HepG2 (cell line): ENCODE results near the gene DLG2. TPM values are rescaled to one million over a fixed set of nuclear protein-coding genes. Genes with fewer than 3 reads are reported as not detected.

Source experiments
- ATAC-seq: fragments of 200-7000 bp; cut with Tn5 transposase; 3 replicates; pipeline ENCODE4 v1.9.1; 2020; ENCODE audit warnings: mild to moderate bottlenecking, moderate library complexity
- BruUV-seq: library from RNA; stranded (reverse); fragments of 400-500 nt; replicated peaks from 2 replicates; lab custom pipeline; 2021; lab: Mats Ljungman, UMichigan
- CTCF ChIA-PET: fragments of 300-600 bp; formaldehyde crosslinking; extraction: SDS; loops from one replicate; lab custom pipeline; 2021; ENCODE audit warnings: low total read pairs, inconsistent platforms, low intra/inter-chr PET ratio; lab: Yijun Ruan, JAX
- POLR2A ChIA-PET: fragments of 350-600 bp; sonication (Branson Sonifier 250); formaldehyde crosslinking; loops from one replicate; lab custom pipeline; 2020; ENCODE audit warnings: antibody characterized with exemption, inconsistent platforms; lab: Yijun Ruan, JAX
- DNase-seq: peaks from one replicate; pipeline ENCODE4 v3.0.0-alpha.2; 2015; ENCODE audit warnings: low spot score
- FAIRE-seq: peaks from 3 replicates; lab custom pipeline; 2011; peaks lifted over from hg19 to GRCh38; lab: Jason Lieb, UNC
- H2AFZ ChIP-seq: one replicate; pipeline ENCODE4 v1.6.1; 2011; ENCODE audit warnings: low read length, inconsistent platforms
- H3K27ac ChIP-seq: fragments of 300-600 bp; 3 replicates; pipeline ENCODE4 v1.8.0; 2011; ENCODE audit warnings: mixed run types, mild to moderate bottlenecking, mixed read lengths, low read length, inconsistent platforms; ENCODE audit not compliant: insufficient read depth; ENCODE audit errors: extremely low read length
- H3K27me3 ChIP-seq, 2 experiments: fragments of 200-600 bp in 1 of 2; 2 replicates in 1 of 2; 3 replicates in 1 of 2; pipeline versions ENCODE4 v1.6.0 to v1.8.0; 2011; ENCODE audit warnings: low read length in 2 of 2, mild to moderate bottlenecking in 2 of 2, moderate library complexity in 2 of 2, inconsistent platforms in 1 of 2; ENCODE audit not compliant: insufficient read depth in 2 of 2, control insufficient read depth in 1 of 2
- H3K36me3 ChIP-seq, 2 experiments: fragments of 200-600 bp in 1 of 2; replicated peaks in 1 of 2; 2 replicates in 1 of 2; 3 replicates in 1 of 2; pipeline versions ENCODE4 v1.5.1 to v1.8.0; 2011; ENCODE audit warnings: low read length in 2 of 2, inconsistent platforms in 1 of 2; ENCODE audit not compliant: insufficient read depth in 2 of 2, control insufficient read depth in 1 of 2
- H3K4me1 ChIP-seq: 2 replicates; pipeline ENCODE4 v1.5.1; 2012; ENCODE audit warnings: low read length, inconsistent platforms; ENCODE audit not compliant: insufficient read depth
- H3K4me2 ChIP-seq: 2 replicates; pipeline ENCODE4 v1.6.0; 2011; ENCODE audit warnings: low read depth, low read length, inconsistent platforms
- H3K4me3 ChIP-seq, 3 experiments: fragments of 200-600 bp in 1 of 3; sonication (generic), shearing (Covaris generic) in 1 of 3; replicated peaks in 1 of 3; 2 replicates each; pipeline ENCODE4 v1.5.1; 2011 to 2016; ENCODE audit warnings: low read length in 3 of 3, inconsistent platforms in 2 of 3, low read depth in 2 of 3, mild to moderate bottlenecking in 2 of 3, control low read depth in 1 of 3, mixed read lengths in 1 of 3; ENCODE audit not compliant: insufficient read depth in 1 of 3
- H3K79me2 ChIP-seq: one replicate; pipeline ENCODE4 v1.6.1; 2011; ENCODE audit warnings: low read length, inconsistent platforms; ENCODE audit not compliant: insufficient read depth
- H3K9ac ChIP-seq: 2 replicates; pipeline ENCODE4 v1.6.0; 2011; ENCODE audit warnings: mild to moderate bottlenecking, low read depth, low read length, inconsistent platforms; ENCODE audit not compliant: insufficient read depth
- H3K9me3 ChIP-seq: 2 replicates; pipeline ENCODE4 v1.5.1; 2012; ENCODE audit warnings: mild to moderate bottlenecking, low read length
- H4K20me1 ChIP-seq: 2 replicates; pipeline ENCODE4 v1.6.0; 2011; ENCODE audit warnings: inconsistent platforms, mild to moderate bottlenecking, low read length, moderate library complexity; ENCODE audit not compliant: insufficient read depth
- CC2D1A ChIP-seq: sonication (generic); formaldehyde crosslinking; IDR thresholded peaks from 2 replicates; pipeline ENCODE4 v1.8.1; 2023; ENCODE audit warnings: mild to moderate bottlenecking, missing genetic modification reagents
- DPF2 ChIP-seq: sonication (generic); formaldehyde crosslinking; IDR thresholded peaks from 2 replicates; pipeline ENCODE4 v1.4.0; 2020; ENCODE audit warnings: mild to moderate bottlenecking, low read depth, missing genetic modification reagents, borderline replicate concordance
- EP300 ChIP-seq, 3 experiments: sonication (generic) in 1 of 3; formaldehyde crosslinking in 1 of 3; IDR thresholded peaks; 2 replicates each; pipeline versions ENCODE4 v1.5.1 to v1.6.1; 2011 to 2020; ENCODE audit warnings: low read depth in 2 of 3, low read length in 2 of 3, borderline replicate concordance in 1 of 3, improper control_type of control experiment in 1 of 3, mild to moderate bottlenecking in 1 of 3, missing genetic modification reagents in 1 of 3, moderate library complexity in 1 of 3
- ETV5 ChIP-seq: IDR thresholded peaks from 2 replicates; pipeline ENCODE4 v1.6.1; 2018; ENCODE audit warnings: missing biosample characterization, missing genetic modification reagents, inconsistent platforms, borderline replicate concordance
- KDM1A ChIP-seq: IDR thresholded peaks from 2 replicates; pipeline ENCODE4 v1.6.1; 2016; ENCODE audit warnings: missing compliant biosample characterization
- MIER2 ChIP-seq: IDR thresholded peaks from 2 replicates; pipeline ENCODE4 v1.6.1; 2016; ENCODE audit warnings: missing biosample characterization, missing genetic modification reagents
- PRDM15 ChIP-seq: sonication (generic); formaldehyde crosslinking; IDR thresholded peaks from 2 replicates; pipeline ENCODE4 v1.4.0; 2020; ENCODE audit warnings: missing genetic modification reagents
- RFX3 ChIP-seq: IDR thresholded peaks from 2 replicates; pipeline ENCODE4 v1.6.1; 2016; ENCODE audit warnings: missing biosample characterization, missing genetic modification reagents
- SRSF4 ChIP-seq: fragments of 200-400 bp; formaldehyde crosslinking; IDR thresholded peaks from one replicate; pipeline ENCODE4 v1.6.1; 2018; ENCODE audit warnings: mild to moderate bottlenecking, low read depth, low read length, moderate library complexity; ENCODE audit not compliant: poor library complexity, severe bottlenecking
- ZBTB25 ChIP-seq: IDR thresholded peaks from 2 replicates; pipeline ENCODE4 v1.6.1; 2018; ENCODE audit warnings: missing genetic modification reagents
- ZBTB33 ChIP-seq: sonication (generic); formaldehyde crosslinking; IDR thresholded peaks from 2 replicates; pipeline ENCODE4 v1.4.0; 2020; ENCODE audit warnings: missing genetic modification reagents
- ZNF160 ChIP-seq: sonication (generic); formaldehyde crosslinking; IDR thresholded peaks from 2 replicates; pipeline ENCODE4 v1.8.0; 2022; ENCODE audit warnings: mild to moderate bottlenecking, inconsistent platforms, missing genetic modification reagents
- ZNF766 ChIP-seq: sonication (generic); formaldehyde crosslinking; IDR thresholded peaks from 2 replicates; pipeline ENCODE4 v1.5.0; 2020; ENCODE audit warnings: missing genetic modification reagents, borderline replicate concordance
- ZSCAN29 ChIP-seq: sonication (generic); formaldehyde crosslinking; conservative IDR thresholded peaks from 2 replicates; pipeline ENCODE4 v1.4.0; 2020; ENCODE audit warnings: mild to moderate bottlenecking, missing genetic modification reagents
- WGBS: methylation state at CpG from one replicate; pipeline ENCODE4 v1.1.6; 2017; ENCODE audit warnings: low lambda C conversion rate; 5-methylcytosine and 5-hydroxymethylcytosine counted together
- in situ Hi-C: cut with HindIII; loops from 2 replicates; pipeline ENCODE4 v1.10.0; 2017; ENCODE audit warnings: low pct_unique_long_range_greater_than_20kb; ENCODE audit not compliant: extremely low pct_ligation_motif_present
- intact Hi-C: fragments of 100-400 bp; cut with micrococcal nuclease; formaldehyde crosslinking; loops from one replicate; pipeline ENCODE4 v1.10.0; 2022; ENCODE audit not compliant: unreplicated experiment
- polyA plus RNA-seq, 8 experiments: library from polyadenylated mRNA; depleted of rRNA in 3 of 8; stranded (reverse) in 7 of 8; unstranded in 1 of 8; fragments of >200 nt; fragmentation: Illumina TruSeq in 4 of 8; extraction: Trizol in 4 of 8; gene quantifications; 2 replicates each; pipeline versions ENCODE4 v1.2.1 to v1.2.3, GENCODE V29; 2011 to 2016; ENCODE audit warnings: low read depth in 4 of 8, missing spikeins in 1 of 8, mixed read lengths in 1 of 8; ENCODE audit not compliant: insufficient read depth in 1 of 8
- total RNA-seq, 5 experiments: library from RNA; depleted of rRNA; stranded (reverse); fragments of >200 nt; fragmentation: Illumina TruSeq; extraction: Trizol; gene quantifications; 2 replicates each; pipeline ENCODE4 v1.2.3, GENCODE V29; 2016; ENCODE audit warnings: low read depth in 1 of 5

The DLG2 gene
- total and polyA plus RNA-seq, 2 of the 13 experiments (the other 11 are each of a cell fraction or from before 2014, with no cell fraction given): 0.46 to 1.0 TPM

GRCh38 chr11:84950569-84951270 lies 676.4 kb downstream of the DLG2 start:
- Histone ChIP-seq H4K20me1 (no peaks in the 10 kb centered on the region), H2AFZ (no peak overlapping the region), H3K9ac (no peak overlapping the region), H3K27ac (no peak overlapping the region), H3K36me3 (no peaks in the 10 kb centered on the region), H3K4me2 (no peak overlapping the region), H3K27me3 (no peaks in the 10 kb centered on the region), H3K9me3 (no peaks in the 10 kb centered on the region), H3K4me1 (no peaks in the 10 kb centered on the region), H3K4me3 (no peak overlapping the region), H3K79me2 (no peaks in the 10 kb centered on the region)
- no TSS peak for BruUV-seq
- POLR2A ChIA-PET: no interaction called here
- CTCF ChIA-PET: no interaction called here
- in situ Hi-C loops: no loop called here
- 0% methylated on average over 4 of the region's 4 CpGs for WGBS
- no peak for TF ChIP-seq PRDM15 (CRISPR knock-in tag)
- TF ChIP-seq SRSF4: no peak
- TF ChIP-seq DPF2 (CRISPR knock-in tag): no peak
- no peak for TF ChIP-seq MIER2 (CRISPR knock-in tag)
- TF ChIP-seq ZBTB33 (CRISPR knock-in tag): no peak
- TF ChIP-seq RFX3 (CRISPR knock-in tag): no peak
- TF ChIP-seq ETV5 (CRISPR knock-in tag): no peak
- no peak for TF ChIP-seq CC2D1A
- TF ChIP-seq KDM1A: no peak
- no peak for TF ChIP-seq ZSCAN29 (CRISPR knock-in tag)
- TF ChIP-seq ZNF766 (CRISPR knock-in tag): no peak
- TF ChIP-seq ZBTB25 (CRISPR knock-in tag): no peak
- no peak for TF ChIP-seq EP300 (IDR thresholded peaks at IDR 0.05; ENCODE audit: low read depth in 2 of 2, low read length in 2 of 2)
- TF ChIP-seq EP300 (CRISPR knock-in tag; IDR thresholded peaks at IDR 0.05; ENCODE audit: borderline replicate concordance): no peak
- no peak for TF ChIP-seq ZNF160 (CRISPR knock-in tag)
- no peak for FAIRE-seq
- ATAC-seq: no peak
- intact Hi-C loops: no loop called here
- DNase-seq: no peak
